ENCODE results near the gene TLR3.

DNA sequence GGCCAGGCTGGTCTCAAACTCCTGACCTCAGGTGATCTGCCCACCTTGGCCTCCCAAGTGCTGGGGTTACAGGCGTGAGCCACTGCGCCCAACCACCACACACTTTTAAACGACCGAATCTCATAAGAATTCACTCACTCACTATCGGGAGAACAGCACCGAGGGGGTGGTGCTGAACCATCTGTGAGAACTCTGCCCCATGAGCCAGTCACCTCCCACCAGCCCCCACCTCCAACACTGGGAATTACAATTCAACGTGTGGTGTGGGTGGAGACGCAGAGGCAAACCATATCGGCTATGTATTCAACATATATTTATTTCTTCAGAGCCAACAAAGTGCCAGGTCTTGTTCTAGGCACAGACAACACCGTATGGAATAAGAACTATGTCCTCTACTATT lies 3.6 kb downstream of the TLR3 start:
- TF ChIP-seq POLR2A (IDR thresholded peaks at IDR 0.05) (no peak), EP300 (IDR thresholded peaks at IDR 0.05) (no peak), POLR2AphosphoS5 (IDR thresholded peaks at IDR 0.05) (no peak)
- TF ChIP-seq, protein P1, sequence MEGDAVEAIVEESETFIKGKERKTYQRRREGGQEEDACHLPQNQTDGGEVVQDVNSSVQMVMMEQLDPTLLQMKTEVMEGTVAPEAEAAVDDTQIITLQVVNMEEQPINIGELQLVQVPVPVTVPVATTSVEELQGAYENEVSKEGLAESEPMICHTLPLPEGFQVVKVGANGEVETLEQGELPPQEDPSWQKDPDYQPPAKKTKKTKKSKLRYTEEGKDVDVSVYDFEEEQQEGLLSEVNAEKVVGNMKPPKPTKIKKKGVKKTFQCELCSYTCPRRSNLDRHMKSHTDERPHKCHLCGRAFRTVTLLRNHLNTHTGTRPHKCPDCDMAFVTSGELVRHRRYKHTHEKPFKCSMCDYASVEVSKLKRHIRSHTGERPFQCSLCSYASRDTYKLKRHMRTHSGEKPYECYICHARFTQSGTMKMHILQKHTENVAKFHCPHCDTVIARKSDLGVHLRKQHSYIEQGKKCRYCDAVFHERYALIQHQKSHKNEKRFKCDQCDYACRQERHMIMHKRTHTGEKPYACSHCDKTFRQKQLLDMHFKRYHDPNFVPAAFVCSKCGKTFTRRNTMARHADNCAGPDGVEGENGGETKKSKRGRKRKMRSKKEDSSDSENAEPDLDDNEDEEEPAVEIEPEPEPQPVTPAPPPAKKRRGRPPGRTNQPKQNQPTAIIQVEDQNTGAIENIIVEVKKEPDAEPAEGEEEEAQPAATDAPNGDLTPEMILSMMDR (IDR thresholded peaks at IDR 0.05), result no peak

All from sigmoid colon (tissue), 4 donors.